Adipocyte (in vitro differentiated cells): ENCODE data around the gene NPR2.

Experiments used
- DNase-seq: peaks from one replicate; pipeline ENCODE4 v3.0.0-alpha.2; 2015; ENCODE audit warnings: low read depth
- H3K27me3 ChIP-seq: replicated peaks from 2 replicates; pipeline ENCODE4 v1.7.0; 2013; ENCODE audit warnings: mild to moderate bottlenecking, low read length, moderate library complexity; ENCODE audit not compliant: control insufficient read depth, insufficient read depth
- H3K36me3 ChIP-seq: 2 replicates; pipeline ENCODE4 v1.7.0; 2013; ENCODE audit warnings: low read length, mild to moderate bottlenecking, moderate library complexity; ENCODE audit not compliant: control insufficient read depth, insufficient read depth, severe bottlenecking
- H3K4me1 ChIP-seq: 2 replicates; pipeline ENCODE4 v1.7.0; 2013; ENCODE audit warnings: mild to moderate bottlenecking, low read length, moderate library complexity; ENCODE audit not compliant: control insufficient read depth, insufficient read depth
- H3K4me3 ChIP-seq: 2 replicates; pipeline ENCODE4 v1.7.0; 2013; ENCODE audit warnings: mild to moderate bottlenecking, low read length, moderate library complexity
- H3K9ac ChIP-seq: 2 replicates; pipeline ENCODE4 v1.7.0; 2013; ENCODE audit warnings: mild to moderate bottlenecking, low read length, moderate library complexity
- H3K9me3 ChIP-seq: 2 replicates; pipeline ENCODE4 v1.7.0; 2013; ENCODE audit warnings: mild to moderate bottlenecking, low read length, moderate library complexity; ENCODE audit not compliant: control insufficient read depth

Gene NPR2

DNA sequence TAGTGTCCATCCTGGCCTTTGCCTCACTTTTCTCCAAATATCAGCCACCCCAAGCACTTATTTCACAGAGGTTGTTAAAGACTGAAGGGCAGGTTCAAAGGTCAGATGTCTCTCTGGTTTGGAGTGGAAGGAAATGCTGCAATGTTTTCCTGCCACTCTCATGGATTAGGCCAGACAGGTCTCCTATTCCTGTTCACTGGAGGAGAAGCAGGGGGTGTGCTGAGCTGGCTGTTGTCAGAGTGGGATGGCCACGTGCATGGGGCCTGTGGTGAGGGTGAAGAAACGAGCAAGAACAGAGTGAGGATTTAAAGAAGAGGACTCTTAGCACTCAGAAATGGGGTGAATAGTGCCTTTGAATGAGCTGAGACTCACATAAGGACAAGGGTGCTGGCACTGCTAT is 44.4 kb downstream of the NPR2 start:
- no peak for DNase-seq
- H3K9ac ChIP-seq, result no peak overlapping the region
- peaks cover 20% of the 10 kb centered on the region for H3K4me1 ChIP-seq
- no peaks in the 10 kb centered on the region for H3K36me3 ChIP-seq
- H3K9me3 ChIP-seq, result no peaks in the 10 kb centered on the region
- no peaks in the 10 kb centered on the region for H3K27me3 ChIP-seq
- no peak overlapping the region for H3K4me3 ChIP-seq

DNA sequence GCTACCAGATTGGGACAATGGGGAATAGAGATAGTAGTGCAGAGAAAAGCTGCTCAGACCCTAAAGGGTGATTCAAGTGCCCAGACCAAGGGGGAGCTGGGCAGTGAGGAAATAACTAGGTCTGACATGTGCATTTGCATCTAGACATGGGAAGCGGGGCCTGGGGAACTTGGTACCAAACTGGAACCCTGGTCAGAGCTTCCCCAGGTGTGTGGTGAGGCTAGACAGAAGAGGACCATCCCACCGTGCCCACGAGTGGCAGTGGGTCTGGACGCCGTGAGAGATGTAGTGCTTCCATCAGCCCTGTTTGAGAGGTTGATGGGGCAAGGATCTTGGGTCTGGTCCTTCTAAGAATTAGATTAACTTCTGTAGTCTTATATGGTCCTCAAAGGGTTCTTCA is 45.2 kb downstream of the NPR2 start:
- Histone ChIP-seq H3K27me3 (no peaks in the 10 kb centered on the region), H3K4me1 (peaks cover 23% of the 10 kb centered on the region), H3K36me3 (no peaks in the 10 kb centered on the region), H3K4me3 (no peak overlapping the region), H3K9me3 (no peaks in the 10 kb centered on the region), H3K9ac (no peak overlapping the region)
- no peak for DNase-seq

- H3K4me3 ChIP-seq, result no peak overlapping the region
- H3K36me3 ChIP-seq, result no peaks in the 10 kb centered on the region
- no peaks in the 10 kb centered on the region for H3K9me3 ChIP-seq
- no peak for DNase-seq
- no peak overlapping the region for H3K9ac ChIP-seq
- peaks cover 44% of the 10 kb centered on the region for H3K4me1 ChIP-seq
- H3K27me3 ChIP-seq, result no peaks in the 10 kb centered on the region
These were observed 48.5 kb downstream of the NPR2 start for GRCh38 chr9:35839926-35840325.

DNA sequence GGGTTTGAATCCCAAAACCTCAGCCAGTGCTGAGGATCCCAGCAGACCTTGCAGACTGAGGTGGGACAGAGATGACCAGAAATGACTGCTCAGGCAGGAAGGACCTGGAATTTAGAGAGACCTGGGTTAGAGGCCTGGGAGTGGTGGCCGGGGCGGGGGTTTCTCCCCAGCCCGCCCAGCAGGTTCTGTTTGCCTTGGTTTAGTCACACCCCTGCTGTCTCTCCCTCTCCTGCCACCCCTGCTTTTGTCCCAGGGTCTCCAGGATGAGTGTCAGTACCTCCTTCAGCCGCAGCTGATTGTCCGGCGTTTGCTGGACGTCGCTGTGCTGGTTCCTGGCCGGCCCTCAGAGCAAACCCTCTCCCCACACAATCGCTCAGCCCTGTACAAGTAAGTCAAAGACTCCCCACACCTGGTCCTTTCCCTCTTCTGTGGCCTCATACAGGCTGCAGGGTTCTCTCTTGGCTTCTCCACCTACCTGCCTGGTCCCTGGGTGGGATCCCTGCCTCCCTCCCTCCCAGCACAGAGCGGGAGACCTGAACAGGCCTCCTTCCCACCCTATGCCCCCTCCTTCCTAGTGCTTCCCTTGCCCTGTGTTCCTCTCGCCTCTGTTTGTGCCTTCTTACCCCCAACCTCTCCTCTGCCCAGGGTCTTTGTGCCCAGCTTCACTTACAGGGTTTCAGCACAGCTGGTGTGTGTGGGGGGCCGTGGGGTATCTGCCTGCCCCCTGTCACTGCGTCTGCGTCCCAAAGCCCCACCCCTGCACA is 49.7 kb downstream of the NPR2 start:
- H3K36me3 ChIP-seq, result no peaks in the 10 kb centered on the region
- H3K4me3 ChIP-seq, result no peak overlapping the region
- no peaks in the 10 kb centered on the region for H3K9me3 ChIP-seq
- H3K4me1 ChIP-seq, result peaks cover 46% of the 10 kb centered on the region
- no peaks in the 10 kb centered on the region for H3K27me3 ChIP-seq
- no peak overlapping the region for H3K9ac ChIP-seq
- no peak for DNase-seq

DNA sequence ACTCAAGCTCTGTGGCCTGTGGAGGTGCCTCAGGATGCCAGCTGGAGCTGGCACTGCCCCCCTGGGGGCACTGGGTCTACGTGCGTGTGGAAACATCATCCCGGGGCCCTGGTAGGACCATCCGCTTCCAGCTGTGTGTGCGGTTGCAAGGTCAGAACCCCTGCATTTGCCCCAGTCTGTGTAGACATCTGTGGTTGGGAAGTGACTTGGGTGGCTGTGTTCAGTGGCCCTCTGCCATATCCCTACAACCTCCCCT is 50.2 kb downstream of the NPR2 start:
- H3K4me1 ChIP-seq, result peaks cover 42% of the 10 kb centered on the region
- H3K36me3 ChIP-seq, result no peaks in the 10 kb centered on the region
- H3K9ac ChIP-seq, result no peak overlapping the region
- H3K27me3 ChIP-seq, result no peaks in the 10 kb centered on the region
- no peaks in the 10 kb centered on the region for H3K9me3 ChIP-seq
- H3K4me3 ChIP-seq, result no peak overlapping the region
- no peak for DNase-seq

DNA sequence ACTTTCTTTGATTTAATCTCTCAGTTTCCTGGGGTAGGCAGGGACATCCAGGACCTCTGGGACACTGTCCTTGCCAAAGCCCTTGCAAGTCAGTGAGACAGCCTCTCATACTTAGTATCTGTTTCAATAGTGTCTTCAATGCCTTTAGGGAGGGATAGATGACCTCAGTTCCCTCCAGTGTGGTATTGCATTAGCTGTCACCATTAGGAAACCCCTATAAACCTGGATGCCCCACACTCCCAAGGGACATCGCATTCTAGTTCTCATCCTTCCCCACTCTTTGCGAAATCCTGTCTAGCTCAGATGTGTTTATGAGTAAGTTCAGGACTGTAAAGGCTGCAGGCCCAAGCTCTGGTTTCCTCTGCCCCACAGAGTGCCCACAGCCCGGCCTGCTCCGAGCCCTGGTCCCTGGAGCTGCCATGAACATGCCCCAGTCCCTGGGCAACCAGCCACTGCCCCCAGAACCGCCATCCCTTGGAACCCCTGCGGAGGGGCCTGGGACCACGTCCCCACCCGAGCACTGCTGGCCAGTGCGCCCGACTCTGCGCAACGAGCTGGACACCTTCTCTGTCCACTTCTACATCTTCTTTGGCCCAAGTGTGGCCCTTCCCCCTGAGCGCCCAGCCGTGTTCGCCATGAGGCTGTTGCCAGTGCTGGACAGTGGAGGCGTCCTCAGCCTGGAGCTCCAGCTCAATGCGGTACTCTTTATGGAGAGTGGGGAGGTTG is 50.8 kb downstream of the NPR2 start:
- H3K9ac ChIP-seq, result no peak overlapping the region
- H3K4me1 ChIP-seq, result peaks cover 42% of the 10 kb centered on the region
- no peak for DNase-seq
- no peaks in the 10 kb centered on the region for H3K27me3 ChIP-seq
- H3K9me3 ChIP-seq, result no peaks in the 10 kb centered on the region
- peaks cover 2% of the 10 kb centered on the region for H3K36me3 ChIP-seq
- H3K4me3 ChIP-seq, result no peak overlapping the region

- H3K9me3 ChIP-seq, result no peaks in the 10 kb centered on the region
- no peak for DNase-seq
- H3K9ac ChIP-seq, result no peak overlapping the region
These were observed 51.4 kb downstream of the NPR2 start for GRCh38 chr9:35842795-35843194.

DNA sequence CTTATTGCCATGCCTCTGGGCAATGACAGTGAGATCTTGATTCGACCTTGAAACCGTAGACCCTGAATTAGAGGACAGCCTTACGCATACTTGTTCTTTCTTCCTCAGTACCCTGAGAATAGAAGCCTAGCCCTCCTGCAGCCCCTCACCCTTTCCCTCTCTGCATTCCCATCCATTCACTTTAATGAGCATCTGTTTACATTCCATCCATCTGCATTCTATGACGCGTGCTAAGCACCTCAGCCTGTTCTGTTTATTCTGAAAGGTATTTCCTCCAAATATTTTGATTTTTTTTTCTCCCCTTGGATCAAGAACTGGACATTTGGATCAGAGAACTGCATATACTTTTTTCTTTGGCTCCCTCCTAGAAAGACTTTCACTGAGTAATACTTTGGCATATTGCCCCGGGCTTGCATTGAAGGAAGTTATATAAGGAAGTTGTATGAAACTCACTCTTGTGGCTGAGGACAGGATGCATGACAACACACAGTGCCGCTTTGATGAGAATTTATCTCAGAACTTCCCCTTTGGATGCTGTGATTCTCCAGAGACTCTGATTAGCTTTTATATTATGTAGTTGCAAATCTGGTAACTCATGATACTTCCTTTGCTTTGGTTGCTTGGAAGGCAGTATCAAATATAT is 53.4 kb downstream of the NPR2 start:
- Histone ChIP-seq H3K4me1 (peaks cover 50% of the 10 kb centered on the region), H3K9me3 (no peaks in the 10 kb centered on the region), H3K27me3 (no peaks in the 10 kb centered on the region), H3K9ac (peak overlapping the region; percentile 25), H3K36me3 (peaks cover 2% of the 10 kb centered on the region), H3K4me3 (no peak overlapping the region)
- peak; percentile 94 for DNase-seq

More at GRCh38 chr9:35842795-35843194, 51.4 kb downstream of the NPR2 start:
- Histone ChIP-seq H3K4me1 (peaks cover 44% of the 10 kb centered on the region), H3K36me3 (peaks cover 2% of the 10 kb centered on the region), H3K27me3 (no peaks in the 10 kb centered on the region), H3K4me3 (no peak overlapping the region)

GRCh38 chr9:35845824-35846771 is 54.7 kb downstream of the NPR2 start:
- DNase-seq, result no peak
- Histone ChIP-seq H3K9ac (no peak overlapping the region), H3K27me3 (no peaks in the 10 kb centered on the region), H3K4me3 (no peak overlapping the region), H3K4me1 (peaks cover 50% of the 10 kb centered on the region), H3K9me3 (no peaks in the 10 kb centered on the region), H3K36me3 (peaks cover 2% of the 10 kb centered on the region)

DNA sequence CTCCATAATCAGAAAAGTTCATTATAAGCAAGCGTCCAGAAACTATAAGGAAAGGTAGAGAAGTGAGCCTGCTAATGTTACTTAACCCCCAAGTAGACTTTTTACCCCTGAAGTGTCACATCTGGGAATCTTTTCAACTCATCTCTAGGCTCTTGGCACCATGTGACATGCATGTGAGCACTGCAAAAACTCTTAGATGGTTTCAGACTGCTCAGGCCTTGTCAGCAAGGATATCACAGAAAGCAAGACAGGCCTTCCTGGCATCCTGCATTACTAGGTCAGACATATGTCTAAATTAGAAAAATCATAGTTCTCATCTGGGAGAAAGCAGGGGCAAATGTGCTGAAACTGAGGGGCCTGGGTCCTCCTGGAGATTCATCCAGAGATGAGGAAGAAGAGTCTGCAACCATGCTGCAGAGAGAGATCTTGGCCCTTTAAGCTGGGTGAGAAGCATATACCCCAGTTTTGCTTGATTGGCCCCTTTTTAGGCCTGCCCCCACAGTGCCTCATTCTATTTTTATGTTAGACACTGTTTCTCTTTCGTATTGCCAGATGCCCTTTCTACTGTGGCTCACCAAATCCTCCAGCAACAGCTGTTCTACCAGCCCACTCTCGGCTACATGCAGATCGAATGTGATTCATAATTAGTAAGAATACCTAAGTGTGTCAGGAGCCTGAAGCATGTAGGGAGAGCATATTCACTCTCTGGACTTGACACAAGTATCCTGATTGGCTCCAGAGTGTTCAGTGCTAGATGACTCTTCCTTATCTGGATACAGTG is 56.6 kb downstream of the NPR2 start:
- H3K4me1 ChIP-seq, result peaks cover 33% of the 10 kb centered on the region
- H3K36me3 ChIP-seq, result peaks cover 2% of the 10 kb centered on the region
- DNase-seq, result peak; percentile 65
- H3K27me3 ChIP-seq, result no peaks in the 10 kb centered on the region
- peak overlapping the region; percentile 14 for H3K9ac ChIP-seq
- H3K4me3 ChIP-seq, result no peak overlapping the region
- no peaks in the 10 kb centered on the region for H3K9me3 ChIP-seq
